Tibial nerve (tissue), 4 donors: Measurements from ENCODE around the gene STX11. TPM values are rescaled to one million over a fixed set of nuclear protein-coding genes. Genes with fewer than 3 reads are reported as not detected.

Source experiments
- DNase-seq, 2 donors: peaks; one replicate each; pipeline ENCODE4 v3.0.0-alpha.2; 2019; ENCODE audit warnings: low spot score in 2 of 2
- H3K27ac ChIP-seq, 4 donors: fragments of 200-600 bp; sonication (generic) in 3 of 4; one replicate each; pipeline ENCODE4 v1.5.1; 2017 to 2019; ENCODE audit warnings: mild to moderate bottlenecking in 1 of 4
- H3K27me3 ChIP-seq, 2 donors: fragments of 200-600 bp; sonication (generic) in 1 of 2; one replicate each; pipeline versions ENCODE4 v1.5.1 to v1.6.0; 2017 to 2019
- H3K36me3 ChIP-seq, 3 donors: fragments of 200-600 bp; sonication (generic); one replicate each; pipeline ENCODE4 v1.5.1; 2018 to 2019
- H3K4me1 ChIP-seq, 4 donors: fragments of 200-600 bp; sonication (generic) in 3 of 4; one replicate each; pipeline ENCODE4 v1.5.1; 2017 to 2019
- H3K4me3 ChIP-seq, 4 donors: fragments of 200-600 bp; sonication (generic) in 3 of 4; one replicate each; pipeline ENCODE4 v1.5.1; 2017 to 2019; ENCODE audit warnings: mild to moderate bottlenecking in 1 of 4, moderate library complexity in 1 of 4
- H3K9me3 ChIP-seq, 4 donors: fragments of 200-600 bp; sonication (generic) in 3 of 4; one replicate each; pipeline ENCODE4 v1.5.1; 2017 to 2019
- CTCF ChIP-seq, 5 experiments: fragments of 200-600 bp in 3 of 5; fragments of 450-650 bp in 2 of 5; sonication (generic) in 3 of 5; IDR thresholded peaks; one replicate each; pipeline ENCODE4 v1.5.1; 2016 to 2019; ENCODE audit warnings: antibody characterized with exemption in 5 of 5, mild to moderate bottlenecking in 3 of 5, moderate library complexity in 2 of 5
- EP300 ChIP-seq, 2 donors: sonication (generic); formaldehyde crosslinking; IDR thresholded peaks; one replicate each; pipeline ENCODE4 v1.6.1; 2017; ENCODE audit warnings: antibody characterized with exemption in 2 of 2, mild to moderate bottlenecking in 1 of 2
- POLR2A ChIP-seq, 2 donors: fragments of 450-650 bp; IDR thresholded peaks; one replicate each; pipeline ENCODE4 v1.6.1; 2017; ENCODE audit warnings: antibody characterized with exemption in 2 of 2, mild to moderate bottlenecking in 2 of 2, moderate library complexity in 2 of 2
- WGBS, 2 donors: methylation state at CpG; one replicate each; pipeline ENCODE4 v1.1.5; 2018; 5-methylcytosine and 5-hydroxymethylcytosine counted together
- total RNA-seq, 4 donors: library from RNA; depleted of rRNA; stranded (reverse); fragments of >200 nt; gene quantifications; one replicate each; pipeline ENCODE4 v1.1.0, GENCODE V29; 2016

The STX11 gene
- total RNA-seq, 4 donors from 2014 or later: 5.3 to 24.3 (median 12.5) TPM

DNA sequence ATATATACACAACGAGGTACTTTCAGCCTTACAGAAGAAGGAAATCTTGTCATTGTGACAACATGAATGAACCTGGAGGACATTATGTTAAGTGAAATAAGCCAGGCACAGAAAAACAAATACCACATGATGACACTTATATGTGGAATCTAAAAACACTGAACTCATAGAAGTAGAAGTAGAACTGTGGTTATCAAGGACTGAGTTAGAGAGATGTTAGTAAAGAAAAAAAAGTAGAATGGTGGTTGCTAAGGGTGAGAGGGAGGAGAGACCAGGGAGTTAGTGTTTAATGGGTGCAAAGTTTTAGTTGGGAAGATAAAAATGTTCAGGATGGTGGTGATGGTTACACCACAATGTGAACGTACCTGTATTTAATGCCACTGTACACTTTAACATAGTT, 4.8 kb upstream of the STX11 start:
- no peaks in the 10 kb centered on the region for H3K9me3 ChIP-seq
- WGBS, 2 donors: 84 to 88% methylated on average over 2 of the region's 2 CpGs
- DNase-seq: no peak

DNA sequence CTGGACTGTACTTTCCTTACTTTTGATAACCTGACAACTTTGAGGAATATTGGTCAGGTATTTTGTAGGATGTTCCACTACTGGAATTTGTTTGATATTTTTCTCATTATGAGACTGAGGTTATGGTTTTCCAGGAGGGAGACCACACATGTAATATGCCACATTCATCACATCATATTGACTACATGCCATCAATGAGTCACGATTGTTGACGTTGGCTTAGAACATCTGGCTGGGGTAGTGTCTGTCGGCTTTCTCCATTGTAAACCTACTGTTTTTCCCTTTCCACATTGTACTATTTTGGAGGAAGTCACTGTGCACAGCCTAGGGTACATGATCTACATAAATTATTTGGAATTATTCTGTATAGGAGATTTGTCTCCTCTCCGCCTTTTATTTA, 1.4 kb upstream of the STX11 start:
- H3K27me3 ChIP-seq: no peaks in the 10 kb centered on the region
- WGBS, 2 donors: 53 to 72% methylated on average over 4 of the region's 4 CpGs
- H3K9me3 ChIP-seq: no peaks in the 10 kb centered on the region
- no peaks in the 10 kb centered on the region for H3K36me3 ChIP-seq
- H3K4me1 ChIP-seq: peaks cover 0 to 21% (median 0%) of the 10 kb centered on the region in 4 donors
- DNase-seq: no peak
- TF ChIP-seq POLR2A (IDR thresholded peaks at IDR 0.05) (no peak), CTCF (IDR thresholded peaks at IDR 0.05) (no peak), EP300 (IDR thresholded peaks at IDR 0.05) (no peak)
- H3K4me3 ChIP-seq: no peak overlapping the region
- H3K27ac ChIP-seq: no peak overlapping the region

More for the DNA sequence above, 4.8 kb upstream of the STX11 start:
- Histone ChIP-seq H3K27me3 (no peaks in the 10 kb centered on the region), H3K4me1 (peaks cover 0 to 8% (median 0%) of the 10 kb centered on the region in 4 donors), H3K4me3 (no peak overlapping the region), H3K36me3 (no peaks in the 10 kb centered on the region), H3K27ac (no peak overlapping the region)
- TF ChIP-seq CTCF (IDR thresholded peaks at IDR 0.05) (no peak), EP300 (IDR thresholded peaks at IDR 0.05) (no peak), POLR2A (IDR thresholded peaks at IDR 0.05) (no peak)

GRCh38 chr6:144149558-144149893, 791 bp upstream of the STX11 start:
- Histone ChIP-seq H3K4me3 (peak overlapping the region; percentile 49 to 83 (median 76)), H3K27ac (peak overlapping the region in 2 of 4 donors; percentile 75 to 77), H3K36me3 (no peaks in the 10 kb centered on the region), H3K4me1 (peaks cover 0 to 21% (median 0%) of the 10 kb centered on the region in 4 donors), H3K9me3 (no peaks in the 10 kb centered on the region), H3K27me3 (no peaks in the 10 kb centered on the region)
- DNase-seq: no peak
- WGBS, 2 donors: 64 to 66% methylated on average over 14 of the region's 14 CpGs
- TF ChIP-seq CTCF (IDR thresholded peaks at IDR 0.05): no peak

DNA sequence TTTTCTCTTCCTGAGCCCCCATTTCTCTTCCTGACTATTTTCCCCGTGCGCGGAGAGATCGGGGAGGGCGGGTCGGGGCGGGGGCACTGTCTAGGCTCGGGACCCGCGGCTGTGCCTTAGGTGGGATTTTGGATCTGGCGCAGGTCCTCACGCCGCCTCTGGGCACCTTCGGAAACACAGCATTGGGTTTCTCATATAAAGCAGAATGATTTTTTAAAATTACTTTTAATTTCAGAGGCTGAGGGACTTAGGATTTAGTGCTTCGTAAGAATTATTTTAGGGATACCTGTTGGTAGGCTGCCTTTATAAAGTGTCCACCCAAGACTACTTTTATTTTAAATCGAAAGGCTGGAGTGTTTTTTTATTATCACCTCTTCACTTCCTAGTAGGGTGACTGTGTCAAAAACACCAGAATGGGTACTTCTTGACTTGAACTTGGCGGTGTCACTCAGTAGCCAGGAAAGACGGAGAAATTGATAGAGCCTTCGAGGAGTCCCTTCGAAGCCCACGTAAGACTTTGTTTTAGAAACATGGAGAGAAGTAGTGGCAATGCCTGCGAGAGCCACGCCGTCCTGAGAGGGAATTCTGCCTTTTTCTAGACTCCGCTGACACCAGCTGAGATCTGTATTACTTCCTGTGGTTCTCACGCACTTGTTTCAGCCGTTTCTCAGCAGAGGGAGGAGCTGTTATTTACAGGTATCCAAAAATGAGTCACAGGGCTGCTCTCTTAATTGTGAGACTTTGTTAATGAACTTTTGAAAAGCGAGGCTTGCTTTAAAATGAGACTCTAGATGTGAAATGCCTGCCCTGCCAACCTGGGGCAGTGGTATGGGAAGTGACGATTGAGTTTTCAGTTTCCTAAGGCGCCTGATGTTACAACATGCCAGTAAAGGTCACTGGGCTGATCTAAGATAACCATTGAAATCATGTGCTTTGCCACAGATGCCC, 667 bp downstream of the STX11 start:
- DNase-seq: peak in 1 of 2 donors; percentile 36
- no peaks in the 10 kb centered on the region for H3K9me3 ChIP-seq
- H3K36me3 ChIP-seq: no peaks in the 10 kb centered on the region
- H3K27me3 ChIP-seq: no peaks in the 10 kb centered on the region
- 14% methylated on average over 20 to 30 of the region's 30 CpGs for WGBS, 2 donors
- TF ChIP-seq CTCF (IDR thresholded peaks at IDR 0.05) (peak in 2 of 5 experiments; percentile 18 to 21), EP300 (IDR thresholded peaks at IDR 0.05) (peak in 1 of 2 donors; percentile 74), POLR2A (IDR thresholded peaks at IDR 0.05) (peak in 1 of 2 donors; percentile 21)
- H3K4me3 ChIP-seq: peak overlapping the region; percentile 49 to 83 (median 76)
- peak overlapping the region in 3 of 4 donors; percentile 73 to 77 (median 75) for H3K27ac ChIP-seq
- peaks cover 0 to 21% (median 0%) of the 10 kb centered on the region in 4 donors for H3K4me1 ChIP-seq

GRCh38 chr6:144152334-144152900, 2.1 kb downstream of the STX11 start:
- H3K36me3 ChIP-seq: no peaks in the 10 kb centered on the region
- H3K27ac ChIP-seq: no peak overlapping the region
- WGBS, 2 donors: 91 to 96% methylated on average over 6 of the region's 6 CpGs
- no peak overlapping the region for H3K4me3 ChIP-seq
- no peaks in the 10 kb centered on the region for H3K27me3 ChIP-seq
- peaks cover 0 to 35% (median 0%) of the 10 kb centered on the region in 4 donors for H3K4me1 ChIP-seq
- TF ChIP-seq EP300 (IDR thresholded peaks at IDR 0.05) (no peak), CTCF (IDR thresholded peaks at IDR 0.05) (no peak), POLR2A (IDR thresholded peaks at IDR 0.05) (no peak)
- no peak for DNase-seq
- no peaks in the 10 kb centered on the region for H3K9me3 ChIP-seq
